ENCODE results near the gene TRPM3.
"Not testable (repeated sequence)": the region's sequence is repeated elsewhere in the genome, so short reads cannot be mapped to it uniquely, and the experiment has no call there.

GRCh38 chr9:70966380-70966779, 155.0 kb downstream of the TRPM3 start:
- TF ChIP-seq CTCF (IDR thresholded peaks at IDR 0.05 in 8 of 11, conservative IDR thresholded peaks at IDR 0.05 in 3 of 11); POLR2A (IDR thresholded peaks at IDR 0.05): not testable (repeated sequence)

Data from spleen (tissue), 7 donors.